RPMI8226 (cell line): ENCODE results near the gene ZSCAN9.

Experiments used
- DNase-seq: peaks from one replicate; pipeline ENCODE4 v3.0.0-alpha.2; 2015

ZSCAN9 gene

DNA sequence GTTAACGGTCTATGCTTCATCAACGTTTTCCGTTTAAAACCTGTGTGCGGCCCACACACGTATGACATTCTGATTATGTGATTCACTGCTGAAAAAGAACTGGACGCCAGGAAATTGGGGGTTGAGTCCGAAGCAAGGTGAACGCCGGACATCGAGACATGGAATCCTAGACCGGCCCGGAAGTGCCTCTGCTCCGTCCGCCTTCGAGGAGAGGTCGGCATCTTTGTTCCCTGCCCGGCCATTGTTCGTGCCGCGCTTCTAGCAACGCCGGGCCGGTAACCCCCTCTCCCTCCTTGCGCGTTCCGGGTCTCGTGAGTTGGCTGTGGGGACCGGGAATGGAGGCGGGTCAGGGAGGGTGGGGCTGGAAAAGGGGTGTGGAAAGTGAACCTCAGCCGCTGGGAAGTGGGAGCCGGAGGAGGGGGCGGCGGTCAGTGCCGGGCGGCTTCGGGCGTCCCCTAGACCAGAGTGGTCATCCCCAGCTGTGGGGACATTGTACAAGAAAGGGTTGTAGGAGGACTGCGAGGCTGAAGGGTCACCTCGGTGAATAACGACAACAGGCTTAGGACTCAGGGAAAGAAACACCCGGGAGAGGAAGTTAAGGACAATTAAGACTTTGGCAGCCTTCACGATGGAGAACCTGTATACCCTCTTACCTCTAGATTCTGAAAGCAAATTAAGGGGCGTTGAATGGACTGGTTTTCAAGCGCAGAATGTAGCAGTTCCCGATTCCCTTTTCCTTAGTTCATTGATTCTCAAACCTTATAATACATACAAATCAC, at the start of gene ZSCAN9:
ZSCAN9 (plus strand) TSS at position 220 of the 779 bp plus-strand sequence. CDS start 1,810 bp downstream, outside the sequence.
- DNase-seq = peak; percentile 90

DNA sequence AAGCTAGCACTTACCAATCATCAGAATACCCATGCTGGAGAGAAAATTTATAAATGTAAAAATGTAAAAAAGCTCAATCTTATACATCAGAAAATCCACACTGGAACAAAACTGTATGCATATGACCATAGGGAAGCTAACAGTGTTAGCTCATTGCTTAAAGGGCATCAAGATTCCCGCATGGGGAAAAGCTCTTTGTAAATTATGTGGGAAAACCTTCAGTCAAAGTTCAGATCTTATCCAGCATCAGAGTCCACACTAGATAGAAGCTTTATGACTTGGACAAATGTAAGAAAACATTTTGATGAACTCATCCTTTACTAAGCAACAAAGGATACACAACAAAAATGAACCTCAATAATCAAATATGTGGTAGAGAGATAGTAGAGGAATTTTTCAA, 48.7 kb upstream of the ZSCAN9 start:
- no peak for DNase-seq

DNA sequence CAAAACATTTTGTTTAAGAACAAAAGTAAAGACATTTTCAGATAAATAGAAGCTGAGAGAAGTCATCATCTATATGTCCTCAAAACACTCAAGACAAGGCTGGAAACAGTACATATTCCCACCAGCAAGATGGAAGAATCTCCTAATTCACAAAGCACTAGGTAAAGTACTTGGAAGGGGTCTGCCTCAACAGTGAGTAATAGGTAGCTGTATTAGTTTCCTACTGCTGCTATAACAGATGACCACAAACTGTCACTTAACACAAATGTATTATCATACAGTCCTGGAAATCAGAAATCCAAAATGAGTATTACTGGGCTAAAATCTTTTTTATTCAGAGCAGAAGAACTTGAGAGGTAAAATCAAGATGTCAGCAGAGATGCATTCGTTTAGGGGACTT, 42.8 kb upstream of the ZSCAN9 start:
- DNase-seq = no peak

DNA sequence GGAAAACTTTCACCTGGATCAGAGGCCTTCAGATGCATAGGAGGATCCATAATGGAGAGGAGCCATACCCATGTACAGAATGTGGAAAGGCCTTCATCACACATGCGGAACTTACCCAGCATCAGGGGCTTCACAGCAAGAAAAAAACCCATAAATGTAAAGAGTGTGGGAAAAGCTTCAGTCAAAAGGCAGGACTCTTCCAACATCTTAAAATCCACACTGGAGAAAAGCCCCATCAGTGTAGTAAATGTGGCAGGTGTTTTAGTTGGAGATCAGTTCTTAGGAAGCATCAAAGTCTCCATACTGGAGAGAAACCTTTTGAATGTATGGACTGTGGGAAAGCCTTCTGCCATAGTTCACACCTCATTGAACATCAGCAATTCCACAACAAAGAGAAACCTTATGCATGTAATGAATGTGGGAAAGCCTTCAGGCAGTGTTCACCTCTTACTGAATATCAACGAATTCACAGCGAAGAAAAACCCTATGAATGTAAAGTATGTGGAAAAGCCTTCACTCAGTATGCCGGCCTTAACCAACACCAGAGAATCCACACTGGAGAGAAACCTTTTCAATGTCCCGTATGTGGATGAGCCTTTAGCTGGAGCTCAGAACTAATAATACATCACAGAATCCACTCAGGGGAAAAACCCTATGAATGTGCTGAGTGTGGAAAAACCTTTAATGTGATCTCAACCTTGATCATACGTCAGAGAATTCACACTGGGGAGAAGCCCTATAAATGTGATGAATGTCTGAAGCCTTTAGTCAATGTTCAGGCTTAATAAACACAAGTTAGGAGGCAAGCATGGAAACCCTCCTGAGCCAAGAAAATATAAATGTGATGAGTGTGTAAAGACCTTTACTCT, 36.7 kb upstream of the ZSCAN9 start:
- no peak for DNase-seq

DNA sequence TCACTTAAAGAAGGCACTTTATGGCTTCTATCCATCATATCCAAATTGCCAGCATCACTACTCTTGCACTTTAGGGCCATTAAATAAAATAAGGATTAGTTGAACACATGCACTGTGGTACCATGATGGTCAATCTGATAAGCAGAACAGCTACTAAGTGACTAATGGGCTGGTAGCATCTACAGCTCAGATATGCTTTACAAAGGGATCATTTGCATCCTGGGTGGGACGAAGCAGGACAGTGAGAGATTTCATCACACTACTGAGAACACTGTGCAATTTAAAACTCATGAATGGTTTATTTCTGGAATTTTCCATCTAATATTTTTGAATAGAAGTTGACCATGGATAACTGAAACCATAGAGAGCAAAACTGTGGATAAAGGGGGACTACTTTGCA, 25.1 kb upstream of the ZSCAN9 start:
- no peak for DNase-seq

DNA sequence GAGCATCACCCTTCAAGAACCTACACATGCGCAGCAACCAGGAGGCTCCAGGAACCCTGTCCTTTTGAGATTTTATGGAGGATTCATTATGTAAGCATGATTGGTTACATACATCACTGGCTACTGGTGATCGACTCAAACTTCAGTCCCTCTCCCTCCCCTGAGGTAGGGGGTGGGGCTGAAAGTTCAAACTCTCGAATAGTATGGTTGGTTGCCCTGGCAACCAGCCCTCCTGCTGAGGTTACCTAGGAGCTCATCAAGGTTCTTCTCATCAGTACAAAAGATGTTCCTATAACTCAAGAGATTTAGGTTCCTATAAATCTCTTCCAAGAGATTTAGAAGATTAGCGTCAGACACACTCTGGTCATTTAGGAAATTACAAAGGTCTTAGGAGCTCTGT, 21.9 kb upstream of the ZSCAN9 start:
- DNase-seq = no peak

DNA sequence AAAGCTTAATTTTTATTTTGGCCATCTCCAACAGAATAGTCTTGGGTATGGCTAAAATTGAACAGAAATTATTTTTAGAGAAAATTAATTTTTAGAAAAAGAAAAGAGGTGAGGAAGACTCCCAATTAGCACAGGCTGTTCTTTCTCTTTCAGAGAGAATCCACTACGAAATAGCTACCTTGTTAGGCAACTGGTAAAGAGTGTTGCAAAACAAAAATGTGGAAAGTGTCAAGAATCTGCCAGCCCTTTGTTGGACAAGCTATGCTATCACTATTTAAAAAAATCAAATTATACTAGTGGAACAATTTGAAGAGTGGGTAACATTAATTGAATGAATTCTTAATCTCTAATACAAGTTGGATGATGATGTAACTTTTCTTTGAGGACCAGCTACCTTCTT, 19.2 kb upstream of the ZSCAN9 start:
- no peak for DNase-seq

DNA sequence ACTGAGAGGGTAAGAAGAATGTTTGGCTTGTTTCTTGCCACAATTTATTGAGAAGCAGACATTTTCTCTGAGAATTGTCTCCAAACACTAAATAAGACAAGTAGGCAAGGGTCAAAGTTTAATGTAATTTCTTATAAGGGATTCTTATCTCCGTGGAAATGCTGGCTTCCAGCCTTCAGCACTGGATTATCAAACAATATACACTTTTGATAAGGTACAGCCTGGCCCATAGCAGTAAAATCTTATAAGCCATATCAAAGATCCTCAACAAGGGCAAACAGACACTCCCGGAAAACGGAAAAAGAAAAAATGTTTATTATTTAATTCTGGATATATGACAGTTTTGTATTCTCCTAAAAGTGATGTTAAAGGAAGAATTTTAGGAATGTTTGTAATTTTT, 18.5 kb upstream of the ZSCAN9 start:
- no peak for DNase-seq

DNA sequence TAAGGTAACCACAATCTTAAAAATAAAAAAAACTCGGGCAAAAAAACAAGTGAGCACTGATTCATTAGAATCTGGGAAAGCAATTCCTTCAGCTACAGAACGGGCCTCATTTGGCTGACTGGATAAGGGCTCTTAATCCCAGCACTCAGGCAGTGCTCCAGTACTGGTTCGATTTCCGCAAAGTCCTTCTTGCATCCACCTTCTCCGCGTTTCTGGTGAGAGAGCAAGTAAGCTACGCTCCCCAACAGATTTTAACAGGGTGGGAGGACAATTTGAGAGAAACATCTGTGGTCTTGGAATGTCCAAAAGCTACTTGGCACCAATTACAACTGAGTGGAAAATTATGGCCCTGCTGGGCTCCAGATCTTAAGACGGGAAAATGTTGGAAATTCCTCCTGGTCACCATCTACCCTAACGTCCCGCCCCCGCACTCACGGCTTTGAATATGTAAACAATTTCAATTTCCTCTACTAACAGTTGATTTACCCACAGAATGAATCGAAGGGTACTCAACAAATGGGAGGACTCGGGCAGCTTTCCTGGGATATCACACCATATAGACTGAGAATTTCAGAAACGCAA, 18.1 kb upstream of the ZSCAN9 start:
- DNase-seq = no peak

DNA sequence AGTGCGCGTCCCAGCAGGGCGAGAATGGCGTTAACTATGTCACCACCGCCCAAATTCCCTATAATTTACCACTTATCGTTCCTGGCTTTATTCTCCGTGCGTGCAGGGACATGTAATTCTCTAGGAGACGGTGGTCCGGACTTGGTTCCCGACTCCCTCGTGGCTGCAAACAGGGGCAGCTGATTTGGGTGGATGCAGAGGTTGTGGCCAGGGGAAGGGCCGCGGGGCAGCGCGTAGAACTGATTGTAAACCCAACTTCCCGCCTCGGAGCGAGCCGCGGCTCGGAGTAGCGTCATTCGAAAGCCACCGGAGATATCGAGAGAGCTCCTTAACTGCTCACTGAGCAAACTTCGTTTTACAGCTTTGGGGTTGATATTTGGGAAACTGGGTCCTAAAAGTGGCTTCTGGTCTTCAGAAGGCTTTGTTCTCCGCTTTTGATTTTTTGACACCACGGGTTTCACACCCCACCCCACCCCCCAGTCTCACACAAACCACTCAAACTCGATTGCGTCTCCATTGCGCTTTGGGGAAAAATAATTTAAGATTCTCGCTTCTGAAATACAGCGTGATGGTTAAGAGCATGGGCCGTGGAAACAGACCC, 17.5 kb upstream of the ZSCAN9 start:
- DNase-seq = peak; percentile 53

DNA sequence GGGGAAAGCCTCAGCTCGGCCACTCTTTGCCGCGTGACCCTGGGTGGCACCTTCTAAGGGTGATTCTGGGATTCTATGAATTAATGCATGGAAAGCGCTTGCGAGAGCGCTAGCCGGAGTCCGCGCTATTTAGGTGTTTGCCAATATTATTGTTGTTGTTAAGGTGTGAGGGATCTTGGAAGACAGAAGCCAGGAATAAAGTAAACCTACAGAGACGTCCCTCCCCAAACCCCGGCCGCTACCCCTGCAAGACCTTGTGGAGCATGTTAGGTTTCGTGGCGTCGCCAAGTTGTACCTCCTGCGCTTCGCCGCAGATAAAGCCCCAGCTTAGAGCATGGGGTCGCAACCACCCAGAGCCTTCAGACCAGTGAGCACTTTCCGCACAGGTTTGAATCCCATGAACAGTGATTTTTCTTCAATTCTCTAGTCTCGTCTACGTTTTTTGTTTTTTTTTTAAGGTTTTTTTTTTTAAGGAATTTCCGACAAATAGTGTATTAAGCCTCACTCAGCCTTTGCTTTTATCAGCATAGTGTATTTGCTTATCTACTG, 16.9 kb upstream of the ZSCAN9 start:
- no peak for DNase-seq

DNA sequence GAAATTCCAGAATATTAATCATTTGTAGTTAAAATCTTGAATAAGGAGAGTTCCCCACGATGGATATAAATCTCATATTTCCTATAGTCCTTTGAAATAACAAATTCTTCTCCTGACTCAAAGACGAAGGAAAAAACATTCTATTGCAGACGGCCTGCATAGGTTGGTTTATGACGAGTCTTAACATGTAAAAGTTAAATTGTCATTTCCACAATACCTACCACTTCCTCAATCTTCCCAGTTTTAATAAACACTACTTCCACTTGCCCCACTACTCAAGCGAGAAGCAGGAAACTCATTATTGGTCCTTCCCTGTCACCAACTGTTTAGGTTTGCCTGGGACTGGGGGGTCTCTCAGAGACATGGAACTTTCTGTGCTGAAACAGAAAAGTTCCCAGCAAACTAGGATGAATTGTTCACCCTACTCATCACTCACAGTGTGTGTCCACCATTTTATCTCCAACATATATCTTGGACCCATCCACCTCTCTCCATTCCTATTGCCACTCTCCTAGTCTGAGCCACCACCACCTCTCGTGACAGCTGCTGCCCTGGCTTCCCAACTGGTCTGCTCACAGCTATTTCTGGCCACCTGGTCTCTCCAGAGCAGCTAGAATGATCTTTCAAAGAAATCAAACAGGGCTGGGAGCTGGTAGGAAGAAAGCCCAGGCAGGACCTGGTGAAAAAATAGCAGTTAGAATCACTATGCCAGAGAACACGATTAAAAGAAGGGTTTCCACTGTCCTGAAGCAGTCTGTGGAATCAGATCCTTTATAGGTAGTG, 15.1 kb upstream of the ZSCAN9 start:
- DNase-seq = no peak

DNA sequence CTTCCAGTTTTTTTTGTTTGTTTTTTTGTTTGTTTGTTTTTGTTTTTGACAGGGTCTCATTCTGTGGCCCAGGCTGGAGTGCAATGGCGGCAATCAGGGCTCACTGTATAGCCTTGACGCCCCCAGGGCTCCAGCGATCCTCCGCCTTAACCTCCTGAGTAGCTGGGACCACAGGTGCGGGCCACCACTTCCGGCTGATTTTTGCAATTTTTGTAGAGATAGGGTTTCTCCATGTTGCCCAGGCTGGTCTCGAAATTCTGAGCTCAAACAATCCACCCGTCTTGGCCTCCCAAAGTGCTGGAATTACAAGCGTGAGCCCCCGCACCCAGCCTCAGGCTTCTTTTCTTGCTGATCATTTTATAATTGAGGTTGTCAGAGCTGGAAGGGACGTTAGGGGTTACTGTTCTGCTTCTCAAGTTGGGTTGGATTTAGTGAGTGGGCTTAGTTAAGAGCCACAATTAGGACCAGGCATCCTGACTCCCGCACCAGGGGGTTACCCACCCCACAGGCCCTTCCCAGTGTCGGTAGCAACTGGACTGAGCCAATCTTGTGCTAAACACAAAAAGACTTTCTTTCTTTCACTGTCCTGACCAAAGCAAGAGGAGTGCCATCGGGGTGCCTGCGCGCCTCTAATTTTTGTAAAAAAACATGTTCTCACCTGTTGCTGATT, 13.1 kb upstream of the ZSCAN9 start:
- no peak for DNase-seq

DNA sequence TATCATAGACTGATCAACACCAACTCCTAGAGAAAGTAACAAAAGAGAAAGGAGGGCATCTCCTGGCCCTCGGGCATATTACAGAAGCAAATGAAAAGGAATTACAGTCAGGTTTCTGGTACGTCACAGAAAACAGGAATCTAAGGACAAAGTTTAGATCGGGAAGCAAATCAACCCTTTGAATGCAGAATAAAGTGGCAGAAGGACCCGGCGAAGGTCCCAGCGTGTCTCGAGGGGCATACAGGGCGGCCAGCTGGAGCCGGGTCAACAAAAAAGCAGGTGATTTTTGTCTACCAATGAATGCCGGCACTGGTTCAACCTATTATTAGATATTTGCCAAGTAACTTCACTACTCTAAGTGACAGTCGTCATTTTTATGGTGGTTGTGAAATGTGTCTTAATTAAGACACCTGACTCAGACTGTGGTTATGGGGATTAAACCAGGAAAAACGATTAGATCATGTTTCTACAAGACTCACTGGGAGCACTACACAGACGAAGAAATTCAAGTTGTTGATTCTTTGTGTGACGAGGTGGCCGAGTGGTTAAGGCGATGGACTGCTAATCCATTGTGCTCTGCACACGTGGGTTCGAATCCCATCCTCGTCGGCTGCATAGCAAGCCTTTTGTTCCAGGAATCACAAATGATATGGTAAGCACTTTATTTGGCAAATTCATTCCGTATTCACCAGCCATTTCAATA, 12.4 kb upstream of the ZSCAN9 start:
- peak; percentile 89 for DNase-seq

DNA sequence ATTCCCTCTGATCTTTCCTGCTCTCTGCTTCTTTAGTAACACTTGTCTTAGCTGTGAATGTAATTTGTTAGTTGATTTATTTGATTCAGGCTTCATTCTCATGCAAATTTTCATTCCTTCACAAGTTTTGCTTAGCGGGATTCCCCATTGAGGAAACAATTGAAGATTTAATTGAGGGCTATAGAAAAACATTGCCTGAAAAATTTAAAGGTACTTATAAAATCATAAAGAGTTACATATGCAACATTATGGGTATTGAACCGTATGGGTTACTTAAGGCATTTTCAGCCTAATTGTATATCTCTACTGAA, 11.9 kb upstream of the ZSCAN9 start:
- no peak for DNase-seq

DNA sequence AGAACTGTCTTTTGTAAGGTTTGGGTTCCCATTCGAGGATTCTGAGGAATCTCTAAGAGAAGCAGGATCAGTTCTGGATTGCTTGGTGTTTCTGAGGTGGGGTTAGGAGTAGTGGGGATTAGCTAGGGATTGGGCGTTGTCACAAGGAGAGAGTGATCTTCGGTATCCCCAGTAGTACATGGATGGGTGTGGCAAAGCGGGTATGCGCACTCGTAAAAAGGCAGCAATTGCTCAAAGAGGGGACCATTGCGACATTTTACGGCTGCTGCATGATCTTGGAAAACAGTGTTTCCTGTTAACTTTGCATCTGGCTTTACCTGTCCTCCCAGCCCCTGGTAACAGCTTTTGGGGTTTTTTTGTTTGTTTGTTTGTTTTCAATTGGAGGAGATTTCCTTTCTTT, 9.7 kb upstream of the ZSCAN9 start:
- no peak for DNase-seq

DNA sequence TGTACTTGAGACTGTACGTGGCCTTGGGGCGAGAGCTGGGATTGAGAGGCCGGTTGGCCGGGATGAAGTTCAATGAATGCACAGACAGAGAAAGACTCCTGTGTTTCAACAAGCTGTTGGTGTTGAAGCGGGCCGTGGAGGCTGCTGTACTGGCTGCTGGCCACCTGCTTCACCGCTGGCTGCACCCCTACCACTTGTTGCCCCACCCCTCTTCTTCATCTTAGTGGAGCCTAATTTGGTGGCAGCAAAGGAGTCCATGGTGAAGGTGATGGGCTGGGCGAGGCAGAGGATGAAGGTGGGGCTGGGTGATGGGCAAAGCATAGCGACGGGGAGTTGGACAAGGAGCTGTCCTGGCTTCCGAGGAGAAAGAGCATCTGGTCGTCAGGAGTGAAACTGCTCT, 7.2 kb upstream of the ZSCAN9 start:
- no peak for DNase-seq

DNA sequence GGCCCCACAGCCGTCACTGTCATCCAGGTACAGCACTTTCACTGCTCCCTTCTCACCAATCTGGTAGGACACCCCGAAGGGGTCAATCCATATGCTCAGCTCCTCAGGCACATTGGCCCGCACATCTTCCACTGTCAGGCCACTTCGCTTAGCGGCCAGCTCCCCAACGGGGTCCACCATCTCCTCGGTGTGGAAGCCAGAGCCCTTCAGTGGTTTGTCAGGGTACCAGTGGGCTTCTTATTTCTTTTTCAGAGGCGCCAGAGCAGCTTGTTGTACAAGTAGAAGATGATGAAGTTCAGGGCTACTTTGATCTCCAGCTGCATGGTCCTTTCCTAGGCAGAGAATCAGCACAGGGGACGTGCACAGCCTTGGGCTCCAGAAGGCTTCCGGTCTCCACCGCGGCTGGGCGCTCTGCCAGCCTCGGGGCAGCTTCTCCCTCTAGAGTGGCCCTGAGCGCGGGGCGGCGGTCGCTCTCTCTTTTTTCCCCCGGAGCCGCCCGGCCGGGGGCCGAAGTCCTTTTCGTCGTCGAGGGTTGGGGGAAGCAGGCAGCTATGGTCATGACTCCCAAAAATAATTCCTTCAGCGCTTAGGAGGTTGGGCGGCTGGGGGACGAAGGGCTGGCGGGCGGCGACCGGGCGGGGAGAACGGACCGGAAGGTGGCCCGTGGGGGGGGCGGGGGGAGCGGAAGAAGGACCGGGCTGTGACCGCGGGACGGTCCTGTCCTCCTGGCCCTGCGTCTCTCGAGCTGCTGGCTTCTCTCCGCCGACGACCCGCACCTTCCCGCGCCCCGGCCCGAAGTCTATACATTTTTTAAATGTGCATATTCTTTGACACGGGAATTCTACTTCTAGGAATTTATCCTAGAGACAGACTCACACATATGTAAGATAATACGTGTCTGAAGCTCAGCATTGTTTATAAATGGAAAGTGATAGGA, 6.5 kb upstream of the ZSCAN9 start:
- DNase-seq = peak; percentile 95

DNA sequence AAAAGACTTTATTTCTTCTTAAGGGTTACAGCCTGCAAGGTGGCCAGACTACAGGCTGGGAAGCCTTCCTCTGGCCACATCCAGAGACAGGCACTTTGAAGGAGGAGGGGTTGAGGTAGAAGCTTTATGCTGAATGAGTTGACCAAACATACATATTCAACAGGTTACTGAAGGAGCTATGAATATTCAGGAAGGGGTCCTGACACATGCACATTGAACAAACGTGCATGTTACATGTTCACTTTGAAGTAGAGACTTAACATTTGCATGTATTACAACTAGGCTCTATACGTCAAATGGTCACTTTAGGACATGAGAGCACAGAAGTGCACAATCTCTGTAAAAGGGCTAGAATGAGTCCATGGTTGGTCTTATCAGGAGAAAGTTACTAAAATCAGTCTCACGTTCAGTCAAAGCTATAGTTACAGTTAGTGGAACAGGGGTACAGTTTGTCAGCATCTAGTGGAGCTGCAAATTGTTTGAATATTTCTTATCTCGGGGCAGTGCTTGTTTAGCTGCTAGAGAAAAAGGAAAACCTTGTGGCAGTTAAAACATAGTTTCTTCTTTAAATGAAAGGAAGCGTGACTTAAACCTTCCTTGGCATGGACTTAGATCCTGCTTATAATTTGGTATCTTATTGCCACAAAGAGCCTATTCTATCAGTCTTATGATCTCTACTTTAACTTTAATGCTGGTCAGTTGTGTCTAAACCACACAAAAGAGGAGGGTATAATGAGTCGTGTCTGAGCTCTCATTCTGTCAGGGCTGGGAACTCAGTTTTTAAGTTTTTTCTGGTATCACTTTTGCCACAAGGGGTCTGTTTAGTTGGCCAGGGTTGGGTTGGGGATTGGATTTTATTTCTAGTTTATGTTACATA, 4.6 kb upstream of the ZSCAN9 start:
- DNase-seq = no peak
